Measurements from ENCODE around the gene CMTM2.

The CMTM2 gene

GRCh38 chr16:66578651-66579531, at the start of gene CMTM2:
TSS of gene CMTM2 (plus strand) at chr16:66579463. CDS start at chr16:66579608, 145 bp downstream.
- DNase-seq, result no peak

- DNase-seq, result no peak
These were observed 49.8 kb upstream of the CMTM2 start for GRCh38 chr16:66529475-66529874.

- no peak for DNase-seq
These were observed 44.9 kb upstream of the CMTM2 start for GRCh38 chr16:66534376-66534799.

- no peak for DNase-seq
These were observed 42.7 kb upstream of the CMTM2 start for GRCh38 chr16:66536525-66536924.

GRCh38 chr16:66537236-66537635, 42.0 kb upstream of the CMTM2 start:
- DNase-seq, result no peak

GRCh38 chr16:66538910-66539309, 40.4 kb upstream of the CMTM2 start:
- no peak for DNase-seq

GRCh38 chr16:66539623-66540469, 39.4 kb upstream of the CMTM2 start:
- no peak for DNase-seq

GRCh38 chr16:66541388-66542355, 37.6 kb upstream of the CMTM2 start:
- DNase-seq, result no peak

GRCh38 chr16:66542396-66542795, 36.9 kb upstream of the CMTM2 start:
- no peak for DNase-seq

GRCh38 chr16:66543541-66543940, 35.7 kb upstream of the CMTM2 start:
- no peak for DNase-seq

GRCh38 chr16:66544016-66544757, 35.1 kb upstream of the CMTM2 start:
- DNase-seq, result no peak

- DNase-seq, result no peak
These were observed 31.9 kb upstream of the CMTM2 start for GRCh38 chr16:66547101-66547989.

GRCh38 chr16:66548068-66548467, 31.2 kb upstream of the CMTM2 start:
- DNase-seq, result no peak

GRCh38 chr16:66548868-66549267, 30.4 kb upstream of the CMTM2 start:
- DNase-seq, result no peak

- DNase-seq, result peak in 1 of 2 experiments; percentile 77
These were observed 29.8 kb upstream of the CMTM2 start, which contains the start of gene TK2 for GRCh38 chr16:66549284-66550131. TSS of gene TK2 (minus strand) at chr16:66550122. CDS start at chr16:66550061, 61 bp downstream.

- DNase-seq, result peak in 1 of 2 experiments; percentile 44
These were observed 27.9 kb upstream of the CMTM2 start for GRCh38 chr16:66551348-66551759.

GRCh38 chr16:66551788-66552285, 27.4 kb upstream of the CMTM2 start:
- no peak for DNase-seq

GRCh38 chr16:66552286-66553177, 26.7 kb upstream of the CMTM2 start, which contains the start of gene CKLF:
TSS of gene CKLF (plus strand) at chr16:66552576. CDS start at chr16:66552716, 140 bp downstream.
- DNase-seq, result peak; percentile 11 to 80
